K562 treated with DMSO at 1 percent for 48 hours (cell line): Measurements from ENCODE around the gene EEF1AKMT3. TPM values are rescaled to one million over a fixed set of nuclear protein-coding genes. Genes with fewer than 3 reads are reported as not detected.

Experiments used
- total RNA-seq: library from RNA; unstranded; fragments of 300-600 nt; gene quantifications from 2 replicates; pipeline ENCODE4 v1.2.3, GENCODE V29; 2022; ENCODE audit warnings: low replicate concordance; ENCODE audit errors: extremely low read depth

EEF1AKMT3 gene
- not detected in 2 replicates for total RNA-seq

GRCh38 chr12:57772429-57773322 lies at the start of gene EEF1AKMT3:
TSS of gene EEF1AKMT3 (plus strand) at chr12:57772614. CDS start at chr12:57772725, 111 bp downstream.

GRCh38 chr12:57738661-57739237 lies 33.7 kb upstream of the EEF1AKMT3 start, which contains the start of gene AGAP2:
TSS of gene AGAP2 (minus strand) at chr12:57738742. CDS start at chr12:57738246, 496 bp downstream.

GRCh38 chr12:57744777-57745484 lies 27.5 kb upstream of the EEF1AKMT3 start, which contains the start of gene TSPAN31:
TSS of gene TSPAN31 (plus strand) at chr12:57745039. CDS start at chr12:57745155, 116 bp downstream.

GRCh38 chr12:57751788-57752667 lies 20.4 kb upstream of the EEF1AKMT3 start, which contains the start of gene CDK4:
TSS of gene CDK4 (minus strand) at chr12:57752310. CDS start at chr12:57751717, 593 bp downstream.

GRCh38 chr12:57754411-57755193 lies 17.8 kb upstream of the EEF1AKMT3 start, which contains the start of gene MARCHF9:
TSS of gene MARCHF9 (plus strand) at chr12:57755103. CDS start at chr12:57755529, 426 bp downstream.

GRCh38 chr12:57766464-57767304 lies 5.7 kb upstream of the EEF1AKMT3 start, which contains the start of gene CYP27B1:
TSS of gene CYP27B1 (minus strand) at chr12:57767078. CDS start at chr12:57767041, 37 bp downstream.

GRCh38 chr12:57771873-57772428 lies 463 bp upstream of the EEF1AKMT3 start, which contains the start of gene METTL1:
TSS of gene METTL1 (minus strand) at chr12:57772105. CDS start at chr12:57772083, 22 bp downstream.

GRCh38 chr12:57782608-57783465 lies 10.4 kb downstream of the EEF1AKMT3 start, which contains the start of gene TSFM:
TSS of gene TSFM (plus strand) at chr12:57782787. CDS start at chr12:57782802, 15 bp downstream.

Other genes with a start within 250 kb of the EEF1AKMT3 start
- not detected in 2 replicates for gene MBD6, start 249.8 kb upstream of the EEF1AKMT3 start, total RNA-seq
- 249 TPM in 1 of 2 replicates, not detected in the other for gene DCTN2, start 225.4 kb upstream of the EEF1AKMT3 start, total RNA-seq
- gene KIF5A, start 222.6 kb upstream of the EEF1AKMT3 start, total RNA-seq = not detected in 2 replicates
- gene PIP4K2C, start 181.4 kb upstream of the EEF1AKMT3 start, total RNA-seq = not detected in 2 replicates
- not detected in 2 replicates for gene DTX3, start 167.8 kb upstream of the EEF1AKMT3 start, total RNA-seq
- gene ARHGEF25, start 161.2 kb upstream of the EEF1AKMT3 start, total RNA-seq = not detected in 2 replicates
- gene B4GALNT1, start 139.4 kb upstream of the EEF1AKMT3 start, total RNA-seq = not detected in 2 replicates
- gene OS9, start 78.5 kb upstream of the EEF1AKMT3 start, total RNA-seq = 921 TPM in 1 of 2 replicates, not detected in the other
- gene AGAP2, start 33.9 kb upstream of the EEF1AKMT3 start, total RNA-seq = not detected in 2 replicates
- not detected in 2 replicates for gene TSPAN31, start 27.6 kb upstream of the EEF1AKMT3 start, total RNA-seq
- not detected in 2 replicates for gene CDK4, start 20.3 kb upstream of the EEF1AKMT3 start, total RNA-seq
- not detected in 2 replicates for gene MARCHF9, start 17.5 kb upstream of the EEF1AKMT3 start, total RNA-seq
- gene CYP27B1, start 5.5 kb upstream of the EEF1AKMT3 start, total RNA-seq = not detected in 2 replicates
- not detected in 2 replicates for gene METTL1, start 509 bp upstream of the EEF1AKMT3 start, total RNA-seq
- gene TSFM, start 10.2 kb downstream of the EEF1AKMT3 start, total RNA-seq = not detected in 2 replicates
- gene AVIL, start 46.1 kb downstream of the EEF1AKMT3 start, total RNA-seq = not detected in 2 replicates
- gene CTDSP2, start 74.1 kb downstream of the EEF1AKMT3 start, total RNA-seq = 74.3 TPM in 1 of 2 replicates, not detected in the other
- not detected in 2 replicates for gene ATP23, start 169.0 kb downstream of the EEF1AKMT3 start, total RNA-seq